SHP77 treated with DMSO at 0.1 percent for 48 hours (cell line): ENCODE measurements around the gene SMCR8.
A peak's percentile ranks its signal among the peaks of the same experiment; 100 is the strongest.
"Not testable (repeated sequence)": the region's sequence is repeated elsewhere in the genome, so short reads cannot be mapped to it uniquely, and the experiment has no call there.

Experiments used
- DNase-seq: peaks from one replicate; lab custom pipeline; 2025; lab: John Stamatoyannopoulos, UW

SMCR8 gene

DNA sequence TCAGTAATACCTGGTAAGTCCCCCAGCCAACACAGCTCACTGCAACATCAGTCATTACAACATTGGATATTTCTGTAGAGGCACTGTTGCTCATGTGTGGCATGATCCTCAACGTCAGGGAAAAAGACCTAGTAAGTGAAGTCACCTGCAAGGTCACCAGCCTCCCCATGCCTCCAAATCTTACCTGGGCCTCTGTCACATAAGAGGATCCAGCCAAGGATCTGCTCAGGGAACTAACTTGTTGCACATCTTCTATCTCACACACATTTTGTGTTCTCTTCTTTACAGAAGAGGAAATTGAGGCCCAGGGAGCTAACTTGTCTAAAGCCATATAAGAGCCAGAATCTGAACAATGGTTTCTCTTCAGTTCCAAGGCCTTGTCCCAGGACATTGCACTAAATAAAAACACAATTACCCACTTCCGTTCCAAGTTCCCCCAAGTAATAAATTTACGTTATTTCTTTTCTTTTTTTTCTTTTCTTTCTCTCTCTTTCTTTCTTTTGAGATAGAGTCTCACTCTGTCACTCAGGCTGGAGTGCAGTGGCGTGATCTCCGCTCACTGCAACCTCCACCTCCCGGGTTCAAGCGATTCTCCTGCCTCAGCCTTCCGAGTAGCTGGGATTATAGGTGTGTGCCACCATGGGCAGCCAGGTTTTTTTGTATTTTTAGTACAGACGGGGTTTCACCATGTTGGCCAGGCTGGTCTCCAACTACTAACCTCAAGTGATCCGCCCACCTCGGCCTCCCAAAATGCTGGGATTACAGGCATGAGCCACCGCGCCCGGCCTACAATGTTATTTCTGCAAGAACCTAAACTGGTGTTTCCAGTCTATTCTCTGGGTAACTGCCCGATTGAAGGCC lies 47.0 kb downstream of the SMCR8 start:
- no peak for DNase-seq

DNA sequence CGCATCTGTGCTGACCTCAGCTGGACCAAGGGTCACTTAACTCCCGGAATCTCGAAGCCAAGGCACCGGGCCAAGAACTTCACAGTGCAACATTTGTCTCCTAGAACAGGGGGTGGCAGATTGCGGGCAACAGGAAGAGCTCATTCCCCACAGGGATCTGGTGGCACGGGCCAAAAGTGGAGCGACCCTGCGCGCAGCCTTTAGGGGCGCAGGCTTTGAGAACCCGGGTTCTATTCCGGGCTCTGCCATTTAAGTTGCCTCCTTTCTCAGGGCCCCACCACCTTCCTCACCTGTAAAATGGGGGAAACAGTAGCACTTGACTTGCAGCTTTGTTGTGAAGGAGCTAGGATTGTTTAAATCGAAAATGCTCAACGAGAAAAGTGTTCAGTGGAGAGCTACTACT lies 47.6 kb downstream of the SMCR8 start:
- no peak for DNase-seq

DNA sequence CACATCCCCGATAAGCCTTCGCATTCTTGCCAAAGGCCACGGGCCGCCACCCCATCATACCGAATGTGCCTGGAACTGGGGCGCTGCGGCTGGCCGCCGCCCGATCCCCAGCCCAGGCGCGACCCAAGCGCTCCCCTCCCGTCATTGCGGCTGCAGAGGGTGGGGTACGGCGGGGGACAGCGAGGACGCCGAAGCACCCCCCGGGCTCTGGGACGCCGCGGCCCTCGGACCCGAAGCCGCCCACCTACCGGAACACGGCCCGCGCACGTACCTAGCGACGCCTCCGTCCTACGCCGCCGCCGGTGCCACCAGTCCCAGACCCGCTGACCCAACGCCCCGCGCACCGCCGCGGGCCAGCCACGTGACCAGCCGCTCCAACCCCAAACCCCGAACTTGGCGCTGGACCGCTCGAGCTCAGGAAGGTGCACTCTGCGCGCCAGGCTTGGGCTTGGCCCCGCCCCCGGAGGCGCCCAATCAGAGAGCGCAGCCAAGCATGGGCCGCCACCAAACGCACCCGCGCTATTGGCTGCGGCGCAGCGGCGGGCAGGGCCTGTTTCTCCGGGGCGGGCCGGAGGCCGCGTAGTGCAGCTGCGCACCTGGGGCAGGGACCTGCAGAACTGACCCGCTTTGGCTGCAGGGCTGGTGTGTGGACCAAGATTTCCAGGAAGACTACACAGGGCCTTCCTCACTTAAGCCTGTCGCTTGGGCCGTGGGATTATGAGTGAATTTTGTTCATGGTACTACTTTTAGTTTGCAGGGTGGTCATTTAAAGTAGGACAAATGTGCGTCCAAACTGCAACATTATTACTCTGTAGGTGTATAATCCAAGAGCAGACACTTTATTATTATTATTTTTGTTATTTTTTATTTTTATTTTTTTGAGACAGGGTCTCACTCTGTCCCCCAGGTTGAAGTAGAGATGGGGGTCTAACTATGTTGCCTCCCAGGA lies 48.3 kb downstream of the SMCR8 start, which contains the start of gene SHMT1:
Gene SHMT1, minus strand, starts transcription at position 450 of the 949 bp plus-strand sequence. CDS start 7,569 bp downstream, outside the sequence.
- peak; percentile 93 for DNase-seq

- no peak for DNase-seq
Observed at GRCh38 chr17:18364166-18364565, 49.1 kb downstream of the SMCR8 start.

DNA sequence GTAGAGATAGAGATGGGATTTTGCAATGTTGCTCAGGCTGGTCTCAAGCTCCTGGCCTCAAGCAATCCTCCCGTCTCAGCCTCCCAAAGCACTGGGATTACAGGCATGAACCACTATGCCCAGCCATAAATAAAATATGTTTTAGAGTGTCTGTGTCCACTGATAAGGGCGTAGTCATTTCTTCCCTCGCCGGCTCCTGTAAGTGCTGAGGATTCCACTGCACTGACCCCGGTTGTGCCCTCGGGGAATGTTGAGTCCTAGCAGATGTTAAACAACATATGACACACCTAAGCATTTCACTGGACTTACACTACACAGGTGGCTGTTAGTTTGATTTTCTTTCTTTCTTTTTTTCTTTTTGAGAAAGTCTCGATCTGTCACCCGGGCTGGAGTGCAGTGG lies 53.9 kb downstream of the SMCR8 start:
- DNase-seq = no peak

DNA sequence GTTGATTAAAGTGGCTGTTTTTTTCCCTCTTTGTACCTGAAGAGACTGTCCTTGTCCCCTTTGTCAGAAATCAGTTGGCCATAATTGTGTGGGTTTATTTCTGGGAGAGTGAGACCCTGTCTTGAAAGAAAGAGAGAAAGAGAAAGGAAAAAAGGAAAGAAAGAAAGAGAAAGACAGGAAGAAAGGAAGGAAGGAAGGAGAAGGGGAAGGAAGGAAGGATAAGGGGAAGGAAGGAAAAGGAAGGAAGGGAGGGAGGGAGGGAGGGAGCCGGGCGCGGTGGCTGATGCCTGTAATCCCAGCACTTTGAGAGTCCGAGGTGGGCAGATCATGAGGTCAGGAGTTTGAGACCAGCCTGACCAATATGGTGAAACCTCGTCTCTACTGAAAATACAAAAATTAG lies 55.7 kb downstream of the SMCR8 start:
- no peak for DNase-seq

- no peak for DNase-seq
Observed at GRCh38 chr17:18371455-18371854, 56.4 kb downstream of the SMCR8 start.

DNA sequence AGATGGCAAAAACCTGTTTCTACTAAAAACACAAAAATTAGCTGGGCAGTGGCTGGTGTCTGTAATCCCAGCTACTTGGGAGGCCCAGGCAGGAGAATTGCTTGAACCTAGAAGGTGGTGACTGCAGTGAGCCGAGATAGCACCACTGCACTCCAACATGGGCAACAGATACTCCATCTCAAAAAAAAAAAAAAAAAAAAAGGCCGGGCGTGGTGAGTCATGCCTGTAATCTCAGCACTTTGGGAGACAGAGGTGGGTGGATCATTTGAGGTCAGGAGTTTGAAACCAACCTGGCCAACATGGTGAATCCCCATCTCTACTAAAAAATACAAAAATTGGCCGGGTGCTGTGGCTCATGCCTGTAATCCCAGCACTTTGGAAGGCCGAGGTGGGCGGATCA lies 58.1 kb downstream of the SMCR8 start:
- DNase-seq = not testable (repeated sequence)

GRCh38 chr17:18374216-18374615 lies 59.1 kb downstream of the SMCR8 start:
- no peak for DNase-seq
